K562 (cell line): Measurements from ENCODE around the gene LMBR1. TPM values are rescaled to one million over a fixed set of nuclear protein-coding genes. Genes with fewer than 3 reads are reported as not detected.
A peak's percentile ranks its signal among the peaks of the same experiment; 100 is the strongest.

ENCODE experiments used
- ARID4B ChIP-seq: sonication (generic); formaldehyde crosslinking; IDR thresholded peaks from 2 replicates; pipeline ENCODE4 v1.8.0; 2022; ENCODE audit warnings: mild to moderate bottlenecking, missing genetic modification reagents
- BRCA1 ChIP-seq, 2 experiments: fragments of 450-650 bp in 1 of 2; sonication (generic) in 1 of 2; formaldehyde crosslinking in 1 of 2; IDR thresholded peaks; 2 replicates each; pipeline versions ENCODE4 v1.5.0 to v1.6.1; 2017 to 2020; ENCODE audit warnings: mild to moderate bottlenecking in 1 of 2, missing genetic modification reagents in 1 of 2
- C11orf30 ChIP-seq: fragments of 450-650 bp; IDR thresholded peaks from 2 replicates; pipeline ENCODE4 v1.6.1; 2016; ENCODE audit warnings: low read depth, mild to moderate bottlenecking
- CCNT2 ChIP-seq: IDR thresholded peaks from 2 replicates; pipeline ENCODE4 v1.6.1; 2011; ENCODE audit warnings: borderline replicate concordance, low read depth, mild to moderate bottlenecking, moderate library complexity, mixed read lengths, low read length; ENCODE audit not compliant: insufficient read length; ENCODE audit errors: extremely low read depth
- CHD2 ChIP-seq: IDR thresholded peaks from 2 replicates; pipeline ENCODE4 v1.6.1; 2011; ENCODE audit warnings: low read depth, low read length
- COPS2 ChIP-seq: fragments of 450-650 bp; conservative IDR thresholded peaks from 2 replicates; pipeline ENCODE4 v1.6.1; 2016; ENCODE audit warnings: mild to moderate bottlenecking, moderate library complexity
- HMGXB4 ChIP-seq: sonication (generic); formaldehyde crosslinking; IDR thresholded peaks from 2 replicates; pipeline ENCODE4 v1.8.1; 2023; ENCODE audit warnings: mild to moderate bottlenecking, missing genetic modification reagents
- KLF16 ChIP-seq: IDR thresholded peaks from 2 replicates; pipeline ENCODE4 v1.6.1; 2016; ENCODE audit warnings: antibody characterized with exemption
- LEF1 ChIP-seq: fragments of 450-650 bp; IDR thresholded peaks from 2 replicates; pipeline ENCODE4 v1.6.1; 2016; ENCODE audit warnings: mild to moderate bottlenecking
- MAFF ChIP-seq: IDR thresholded peaks from 2 replicates; pipeline ENCODE4 v1.6.1; 2012; ENCODE audit warnings: low read length, improper control_type of control experiment
- MNT ChIP-seq, 2 experiments: fragments of 450-650 bp; conservative IDR thresholded peaks; 2 replicates each; pipeline ENCODE4 v1.6.1; 2017; ENCODE audit warnings: mild to moderate bottlenecking in 2 of 2, moderate library complexity in 2 of 2
- RBM22 ChIP-seq: fragments of 200-400 bp; formaldehyde crosslinking; IDR thresholded peaks from 2 replicates; pipeline ENCODE4 v1.6.1; 2018; ENCODE audit warnings: low read length, low read depth; ENCODE audit not compliant: poor library complexity, severe bottlenecking
- SFPQ ChIP-seq: fragments of 200-400 bp; formaldehyde crosslinking; IDR thresholded peaks from 2 replicates; pipeline ENCODE4 v1.6.1; 2017; ENCODE audit warnings: mild to moderate bottlenecking, low read depth, low read length, moderate library complexity
- SPI1 ChIP-seq: IDR thresholded peaks from 2 replicates; pipeline ENCODE4 v1.6.1; 2011; ENCODE audit warnings: low read depth, low read length, control low read depth, borderline replicate concordance
- ZNF12 ChIP-seq: sonication (generic); formaldehyde crosslinking; IDR thresholded peaks from 2 replicates; pipeline ENCODE4 v1.4.0; 2020; ENCODE audit warnings: mild to moderate bottlenecking, missing genetic modification reagents
- ZNF143 ChIP-seq: sonication (generic); formaldehyde crosslinking; IDR thresholded peaks from 2 replicates; pipeline ENCODE4 v1.9.0; 2022; ENCODE audit warnings: mild to moderate bottlenecking, missing genetic modification reagents
- ZNF316 ChIP-seq: fragments of 450-650 bp; IDR thresholded peaks from 2 replicates; pipeline ENCODE4 v1.6.1; 2016
- ZNF408 ChIP-seq: fragments of 250-450 bp; sonication (Bioruptor Pico); IDR thresholded peaks from 2 replicates; pipeline ENCODE4 v1.4.0; 2020; ENCODE audit warnings: low read depth, mild to moderate bottlenecking, moderate library complexity
- ZNF699 ChIP-seq: fragments of 250-450 bp; sonication (Bioruptor Pico); IDR thresholded peaks from 2 replicates; pipeline ENCODE4 v1.8.0; 2021; ENCODE audit warnings: mild to moderate bottlenecking, moderate library complexity; ENCODE audit not compliant: insufficient replicate concordance
- ZNF780A ChIP-seq: fragments of 250-450 bp; sonication (Bioruptor Pico); IDR thresholded peaks from 2 replicates; pipeline ENCODE4 v1.5.0; 2021; ENCODE audit warnings: mild to moderate bottlenecking
- ZNF830 ChIP-seq: fragments of 250-450 bp; sonication (Bioruptor Pico); IDR thresholded peaks from 2 replicates; pipeline ENCODE4 v1.5.0; 2021; ENCODE audit warnings: mild to moderate bottlenecking
- polyA plus RNA-seq, 8 experiments: library from polyadenylated mRNA; depleted of rRNA in 4 of 8; stranded (reverse) in 5 of 8; unstranded in 3 of 8; fragments of >200 nt; fragmentation: Nextera tagmentation in 2 of 8; fragmentation: Illumina TruSeq in 1 of 8; extraction: Ambion mirVana in 2 of 8; extraction: Trizol in 1 of 8; gene quantifications; 2 replicates each; pipeline versions ENCODE4 v1.2.1 to v1.2.3, GENCODE V29; 2011 to 2014; ENCODE audit warnings: inconsistent platforms in 1 of 8, missing spikeins in 1 of 8
- total RNA-seq, 7 experiments: library from RNA; depleted of rRNA in 6 of 7; stranded (reverse); fragments of >200 nt in 6 of 7; fragmentation: Illumina TruSeq in 2 of 7; extraction: Trizol in 2 of 7; gene quantifications; 2 replicates each; pipeline versions ENCODE4 v1.2.1 to v1.2.3, GENCODE V29; 2011 to 2021; ENCODE audit warnings: low replicate concordance in 1 of 7

Gene LMBR1
- total and polyA plus RNA-seq, 9 of the 15 experiments (the other 6 are each of a cell fraction or from before 2014, with no cell fraction given) = 7.7 to 90.0 (median 59.9) TPM

GRCh38 chr7:156783864-156784263 is 109.1 kb downstream of the LMBR1 start (continued):
- no peak for TF ChIP-seq ARID4B
- TF ChIP-seq KLF16 = no peak
- TF ChIP-seq RBM22 = no peak
- TF ChIP-seq HMGXB4 (CRISPR knock-in tag) = no peak
- no peak for TF ChIP-seq ZNF408 (CRISPR knock-in tag)
- no peak for TF ChIP-seq LEF1
- TF ChIP-seq ZNF316 = peak; percentile 87
- no peak for TF ChIP-seq CHD2
- TF ChIP-seq ZNF830 = no peak
- no peak for TF ChIP-seq SFPQ
- TF ChIP-seq ZNF780A (CRISPR knock-in tag) = no peak
- peak; percentile 55; the same call in 1 of the 2 replicates for TF ChIP-seq MAFF
- TF ChIP-seq ZNF12 = no peak
- no peak for TF ChIP-seq CCNT2
- no peak for TF ChIP-seq BRCA1 (IDR thresholded peaks at IDR 0.05)
- TF ChIP-seq BRCA1 (CRISPR knock-in tag; IDR thresholded peaks at IDR 0.05) = no peak
- TF ChIP-seq COPS2 = no peak
- TF ChIP-seq C11orf30 = peak; percentile 63
- TF ChIP-seq ZNF143 = no peak
- no peak for TF ChIP-seq MNT (conservative IDR thresholded peaks at IDR 0.05)
- no peak for TF ChIP-seq ZNF699 (CRISPR knock-in tag)
- TF ChIP-seq SPI1 = no peak
